GM18502 (cell line): ENCODE results near the gene PAIP2.
"Not testable (repeated sequence)": the region's sequence is repeated elsewhere in the genome, so short reads cannot be mapped to it uniquely, and the experiment has no call there.

ENCODE experiments used
- ATAC-seq: cut with Tn5 transposase; IDR thresholded peaks from one replicate; pipeline ENCODE4 v1.9.1; 2021; ENCODE audit warnings: mild to moderate bottlenecking; ENCODE audit not compliant: unreplicated experiment, poor library complexity

Gene PAIP2

GRCh38 chr5:139314276-139314675 lies 27.4 kb upstream of the PAIP2 start:
- no peak for ATAC-seq

- ATAC-seq, result no peak
Measured at GRCh38 chr5:139315056-139315615, 26.5 kb upstream of the PAIP2 start.

GRCh38 chr5:139335811-139336210 lies 5.8 kb upstream of the PAIP2 start:
- ATAC-seq, result no peak

- ATAC-seq, result no peak
Measured at GRCh38 chr5:139340051-139340450, 1.6 kb upstream of the PAIP2 start.

- no peak for ATAC-seq
Measured at GRCh38 chr5:139341187-139341688, 416 bp upstream of the PAIP2 start.

GRCh38 chr5:139342423-139342723 lies 719 bp downstream of the PAIP2 start:
- peak; percentile 52 for ATAC-seq

GRCh38 chr5:139343476-139343875 lies 1.8 kb downstream of the PAIP2 start:
- no peak for ATAC-seq

- no peak for ATAC-seq
Measured at GRCh38 chr5:139344177-139344576, 2.5 kb downstream of the PAIP2 start.

GRCh38 chr5:139345442-139345841 lies 3.8 kb downstream of the PAIP2 start:
- ATAC-seq, result not testable (repeated sequence)

GRCh38 chr5:139347863-139348262 lies 6.2 kb downstream of the PAIP2 start:
- ATAC-seq, result not testable (repeated sequence)

GRCh38 chr5:139354186-139354585 lies 12.5 kb downstream of the PAIP2 start:
- ATAC-seq, result no peak

- not testable (repeated sequence) for ATAC-seq
Measured at GRCh38 chr5:139355900-139356299, 14.2 kb downstream of the PAIP2 start.

GRCh38 chr5:139358064-139358463 lies 16.4 kb downstream of the PAIP2 start:
- no peak for ATAC-seq

GRCh38 chr5:139360384-139360783 lies 18.7 kb downstream of the PAIP2 start:
- no peak for ATAC-seq

GRCh38 chr5:139361835-139362429 lies 20.3 kb downstream of the PAIP2 start:
- no peak for ATAC-seq

- no peak for ATAC-seq
Measured at GRCh38 chr5:139363937-139364336, 22.3 kb downstream of the PAIP2 start.

GRCh38 chr5:139364466-139364865 lies 22.8 kb downstream of the PAIP2 start:
- ATAC-seq, result no peak

GRCh38 chr5:139368613-139369012 lies 27.0 kb downstream of the PAIP2 start:
- ATAC-seq, result no peak

- no peak for ATAC-seq
Measured at GRCh38 chr5:139369181-139369580, 27.5 kb downstream of the PAIP2 start.

GRCh38 chr5:139371482-139372435 lies 30.1 kb downstream of the PAIP2 start:
- ATAC-seq, result no peak

- ATAC-seq, result no peak
Measured at GRCh38 chr5:139374909-139375308, 33.3 kb downstream of the PAIP2 start.
